Activated CD4-positive, CD25-positive, alpha-beta regulatory T cell treated with anti-CD3 and anti-CD28 coated beads, Interleukin-2, amount 50 U/mL, for 24 hours (primary cell): ENCODE measurements around the gene ZFP1.

Experiments
- ATAC-seq, 2 donors: fragments of 150-1000 bp; cut with Tn5 transposase; one replicate each; pipeline ENCODE4 v1.10.0; 2021; ENCODE audit warnings: mild to moderate bottlenecking in 1 of 2, moderate library complexity in 1 of 2

Gene ZFP1

GRCh38 chr16:75148311-75149195 lies at the start of gene ZFP1:
Gene ZFP1, plus strand, starts transcription at chr16:75148524. Its CDS starts 4,428 bp downstream, at chr16:75152952.
- ATAC-seq, result peak; percentile 93 to 94

- ATAC-seq, result no peak
These were observed 49.2 kb upstream of the ZFP1 start for GRCh38 chr16:75099075-75099667.

- peak; percentile 21 to 44 for ATAC-seq
These were observed 48.4 kb upstream of the ZFP1 start for GRCh38 chr16:75099738-75100602.

DNA sequence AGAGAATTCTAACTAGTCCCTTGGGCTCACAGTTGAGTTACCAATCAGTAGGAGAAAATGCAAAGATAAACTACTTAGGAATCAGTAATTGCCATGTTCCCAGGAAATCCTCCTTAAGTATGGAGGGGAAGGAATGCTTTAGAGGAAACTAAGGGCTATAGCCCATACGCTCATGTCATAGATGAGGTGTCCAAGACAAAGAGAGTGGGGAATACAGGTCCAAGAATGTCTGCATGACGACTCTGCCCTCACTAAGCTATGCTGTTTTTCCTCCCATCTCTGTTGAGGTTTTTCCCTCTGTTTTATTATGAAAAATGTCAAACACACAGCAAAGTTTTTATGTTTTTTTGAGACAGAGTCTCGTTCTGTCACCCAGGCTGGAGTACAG lies 47.7 kb upstream of the ZFP1 start:
- ATAC-seq, result no peak

DNA sequence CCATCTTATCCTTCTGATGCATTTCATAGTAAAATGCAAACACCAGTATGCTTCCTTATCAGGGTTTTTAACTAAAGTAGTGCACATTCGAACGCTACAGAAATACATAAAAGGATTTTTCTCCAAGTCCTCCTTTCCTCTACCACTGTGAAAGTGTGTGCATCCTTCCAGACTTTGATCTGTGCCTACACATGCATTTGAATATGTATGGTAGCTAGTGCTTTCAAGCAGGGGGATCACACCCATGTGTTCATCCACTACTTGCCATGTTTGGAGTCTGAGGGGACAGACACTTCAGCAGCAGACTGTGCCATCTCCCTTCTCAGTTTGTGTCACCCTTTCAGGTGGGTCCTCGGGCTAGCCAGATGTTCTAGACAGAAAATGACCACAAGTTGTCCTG lies 46.7 kb upstream of the ZFP1 start:
- no peak for ATAC-seq

GRCh38 chr16:75102595-75102994 lies 45.7 kb upstream of the ZFP1 start:
- ATAC-seq, result no peak

- ATAC-seq, result no peak
These were observed 44.3 kb upstream of the ZFP1 start for GRCh38 chr16:75103994-75104393.

- no peak for ATAC-seq
These were observed 43.5 kb upstream of the ZFP1 start for GRCh38 chr16:75104836-75105235.

- ATAC-seq, result no peak
These were observed 42.8 kb upstream of the ZFP1 start for GRCh38 chr16:75105306-75106061.

- ATAC-seq, result no peak
These were observed 41.7 kb upstream of the ZFP1 start for GRCh38 chr16:75106351-75107274.

GRCh38 chr16:75107505-75107904 lies 40.8 kb upstream of the ZFP1 start:
- no peak for ATAC-seq

DNA sequence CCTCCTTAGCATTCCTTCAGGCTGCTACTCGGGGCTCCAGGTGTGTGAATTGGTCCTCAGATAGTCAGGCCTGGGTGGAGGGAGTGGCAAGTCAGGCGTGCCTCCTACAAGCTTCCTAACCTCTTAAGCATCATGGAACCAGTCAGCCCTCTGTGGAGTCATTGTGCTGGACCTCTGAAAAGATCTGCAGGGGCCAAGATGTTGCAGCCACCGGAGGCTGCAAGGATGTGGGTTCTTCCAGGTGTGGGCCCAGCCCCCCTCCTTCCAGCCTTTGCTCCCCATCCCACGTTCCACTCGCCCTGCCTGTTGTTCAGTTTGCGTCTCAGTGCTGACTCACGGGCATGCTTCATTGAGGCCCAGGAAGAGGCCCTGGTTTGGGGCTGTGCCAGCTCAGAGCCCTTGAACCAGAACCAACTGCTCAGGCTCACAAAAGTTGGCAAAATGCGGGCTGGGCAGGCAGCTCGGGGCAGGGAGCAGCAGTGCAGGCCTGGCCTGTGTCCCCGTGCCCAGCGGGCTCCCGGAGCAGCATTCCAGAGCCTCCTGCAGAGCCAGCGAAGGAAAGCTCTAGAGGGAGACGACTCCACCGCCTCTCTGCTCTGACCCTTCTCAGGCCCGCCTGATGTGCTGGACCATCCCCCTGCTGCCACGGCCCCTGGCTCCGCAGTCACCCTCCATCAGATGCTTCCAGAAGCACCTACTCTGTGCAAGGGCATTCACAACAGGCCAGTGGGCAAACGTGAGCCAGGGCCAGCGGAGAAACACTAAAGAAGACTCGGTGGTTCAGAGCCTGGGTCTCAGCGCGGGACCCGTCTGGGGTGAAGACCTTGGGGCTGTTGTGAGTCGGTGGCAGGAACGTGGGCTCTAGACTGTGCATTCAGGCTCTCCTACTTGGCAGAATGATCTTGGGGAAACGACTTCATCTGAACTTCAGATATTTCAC lies 39.3 kb upstream of the ZFP1 start:
- peak; percentile 74 to 78 for ATAC-seq

DNA sequence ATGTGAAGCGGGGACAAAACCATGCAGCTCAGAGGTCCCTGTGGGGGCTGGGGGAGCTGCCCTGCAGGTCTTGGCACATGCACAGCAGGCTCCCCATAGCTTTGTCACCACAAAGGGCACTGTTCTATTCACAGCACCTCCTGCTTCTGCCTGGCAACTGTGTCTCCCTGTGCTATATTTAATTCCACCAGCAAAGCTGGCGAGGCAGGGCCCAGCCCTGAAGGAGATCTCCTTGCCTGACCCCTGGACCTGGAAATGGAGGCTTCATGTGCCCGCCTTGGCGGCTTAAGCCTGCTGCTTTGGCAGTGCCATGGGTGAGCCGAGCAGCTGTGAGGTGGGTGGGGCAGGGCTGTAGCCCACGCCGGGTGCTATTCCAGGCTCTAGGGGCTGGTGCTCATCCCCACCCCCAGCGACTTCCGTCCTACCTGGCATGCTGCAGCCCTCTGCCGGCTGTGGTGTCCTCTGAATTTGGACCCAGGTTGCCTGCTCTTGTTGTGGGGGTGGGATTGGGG lies 38.5 kb upstream of the ZFP1 start:
- no peak for ATAC-seq

DNA sequence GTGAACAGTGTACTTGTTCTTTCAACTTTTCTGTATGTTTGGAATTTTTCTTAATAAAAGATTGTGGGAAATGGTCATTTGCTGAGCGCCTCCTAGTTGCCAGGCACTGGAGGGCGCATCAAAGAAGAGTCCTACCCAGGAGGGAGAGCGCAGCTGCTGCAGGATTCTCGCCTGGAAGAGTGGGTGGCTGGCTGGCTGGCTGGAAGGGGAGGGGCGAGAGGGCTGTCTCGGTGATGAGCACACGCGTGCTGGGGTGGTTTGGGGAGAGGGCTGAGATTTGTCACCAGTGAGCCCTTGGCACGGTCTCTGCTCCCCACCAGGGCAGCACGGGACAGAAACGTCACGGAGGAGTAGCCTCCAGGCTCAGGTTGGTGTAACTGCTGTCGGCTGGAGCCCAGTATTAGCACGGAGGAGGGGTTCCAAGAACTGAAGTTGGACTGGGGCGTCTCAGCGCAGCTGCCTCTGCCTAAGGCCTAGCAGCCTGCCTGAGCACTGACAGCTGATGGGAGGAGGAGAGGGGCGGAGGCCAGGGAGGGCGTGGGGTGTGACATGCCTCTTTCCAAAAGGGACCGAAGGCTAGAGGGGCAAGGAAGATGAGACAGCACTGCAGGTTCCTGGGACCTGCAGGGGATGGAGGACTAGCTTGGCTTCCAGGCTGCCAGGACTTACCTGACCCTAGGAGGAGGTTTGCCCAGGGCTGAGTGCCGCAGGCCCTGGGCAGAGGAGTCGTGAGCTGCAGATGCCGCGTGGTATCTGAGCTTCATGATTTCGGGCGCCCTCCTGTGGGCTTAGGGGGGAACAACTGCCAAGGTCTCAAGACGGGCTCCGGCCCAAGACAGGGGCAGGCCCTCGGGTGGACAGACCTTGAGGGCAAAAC lies 37.4 kb upstream of the ZFP1 start:
- peak; percentile 64 for ATAC-seq

GRCh38 chr16:75111514-75111940 lies 36.8 kb upstream of the ZFP1 start:
- ATAC-seq, result peak in 1 of 2 donors; percentile 5

DNA sequence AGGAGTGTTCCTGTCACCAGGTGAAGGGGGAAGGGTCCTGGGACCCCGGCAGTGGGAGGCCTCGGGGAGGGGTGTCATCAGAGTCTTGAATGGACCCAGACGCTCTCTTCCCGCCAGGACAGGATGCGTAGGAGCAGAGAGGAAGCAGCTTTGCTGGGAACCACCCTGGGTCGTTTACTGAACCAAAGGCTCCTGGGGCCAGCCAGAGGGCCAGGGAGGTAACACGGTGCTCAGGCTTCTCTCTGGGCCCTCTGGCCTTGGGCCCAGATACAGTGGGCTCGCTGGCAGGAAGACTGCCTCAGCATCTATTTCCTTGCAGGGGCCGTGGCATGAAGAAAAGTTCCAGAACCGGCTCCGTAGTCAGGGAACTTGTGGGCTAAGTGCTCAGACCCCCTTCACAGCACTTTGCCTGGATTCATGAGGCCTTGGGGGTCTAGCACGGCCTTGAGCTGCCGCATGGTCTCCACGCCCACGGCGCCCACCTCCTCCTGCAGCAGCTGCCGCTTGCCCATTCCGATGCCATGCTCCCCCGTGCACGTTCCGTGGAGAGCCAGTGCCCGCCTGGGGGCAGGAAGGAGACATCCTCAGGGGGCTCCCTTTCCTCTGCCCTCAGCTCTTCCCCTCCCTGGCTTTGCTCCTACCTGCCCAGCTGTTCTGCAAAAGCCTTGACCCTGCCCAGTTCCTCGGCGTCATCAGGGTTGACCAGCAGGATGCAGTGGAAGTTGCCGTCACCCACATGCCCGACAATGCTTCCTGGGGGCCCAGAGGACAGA lies 36.2 kb upstream of the ZFP1 start:
- no peak for ATAC-seq

DNA sequence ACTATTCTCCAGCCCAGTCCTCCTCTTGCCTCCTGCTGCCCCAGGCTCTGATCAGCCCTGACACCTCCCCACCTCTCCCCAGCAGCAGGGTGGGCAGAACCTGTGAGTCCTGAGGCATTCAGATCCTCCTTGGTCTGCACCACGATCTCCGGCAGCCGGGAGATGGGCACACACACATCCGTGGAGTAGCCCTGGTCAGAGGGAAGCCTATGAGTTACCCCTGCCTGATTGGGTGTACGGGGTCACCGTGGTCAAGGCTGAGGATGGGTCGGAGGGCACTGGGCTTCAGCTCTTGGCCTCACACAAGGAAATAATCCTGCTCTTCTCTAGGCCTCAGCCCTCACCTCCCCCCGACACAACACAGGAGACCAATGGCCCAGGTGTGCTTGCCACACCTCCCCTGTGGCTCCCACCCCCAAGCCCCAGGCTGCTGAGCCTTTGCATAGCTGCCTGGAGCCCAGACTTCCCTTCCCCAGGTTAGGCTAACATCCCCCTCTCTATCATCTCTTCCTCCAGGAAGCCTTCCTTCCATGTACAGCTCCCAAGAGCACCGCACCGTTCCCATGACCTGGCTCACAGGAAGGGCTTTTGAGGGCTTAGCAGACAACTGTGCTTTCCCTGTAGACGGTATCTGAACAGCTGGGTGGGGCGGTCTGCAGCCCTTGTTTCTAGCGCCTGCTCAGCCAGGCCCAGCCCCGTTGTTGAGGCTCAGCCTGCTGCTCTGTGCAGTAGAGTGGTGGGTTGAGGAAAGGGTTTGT lies 35.4 kb upstream of the ZFP1 start:
- ATAC-seq, result no peak
